ENCODE results near the gene SLC5A6.

SLC5A6 gene

DNA sequence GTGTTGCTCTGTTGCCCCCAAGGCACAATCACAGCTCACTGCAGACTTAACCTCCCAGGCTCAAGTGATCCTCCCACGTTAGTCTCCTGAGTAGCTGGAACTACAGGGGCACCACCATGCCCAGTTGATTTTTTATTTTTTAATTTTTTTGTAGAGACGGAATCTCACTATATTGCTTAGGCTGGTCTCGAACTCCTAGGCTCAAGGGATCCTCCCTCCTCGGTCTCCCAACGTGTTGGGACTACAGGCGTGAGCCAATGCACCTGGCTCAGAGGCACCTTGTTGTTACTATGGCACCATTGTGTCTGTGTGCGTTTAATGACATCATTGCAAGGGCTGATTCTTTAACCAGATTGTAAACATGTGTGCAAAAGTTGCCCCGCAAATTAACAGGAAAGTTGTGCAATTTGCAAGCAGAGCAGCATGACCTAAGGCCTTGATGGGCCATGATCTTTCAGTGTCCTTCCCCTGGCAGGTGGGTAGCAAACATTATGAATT lies 40.7 kb downstream of the SLC5A6 start:
- DNase-seq = no peak

DNA sequence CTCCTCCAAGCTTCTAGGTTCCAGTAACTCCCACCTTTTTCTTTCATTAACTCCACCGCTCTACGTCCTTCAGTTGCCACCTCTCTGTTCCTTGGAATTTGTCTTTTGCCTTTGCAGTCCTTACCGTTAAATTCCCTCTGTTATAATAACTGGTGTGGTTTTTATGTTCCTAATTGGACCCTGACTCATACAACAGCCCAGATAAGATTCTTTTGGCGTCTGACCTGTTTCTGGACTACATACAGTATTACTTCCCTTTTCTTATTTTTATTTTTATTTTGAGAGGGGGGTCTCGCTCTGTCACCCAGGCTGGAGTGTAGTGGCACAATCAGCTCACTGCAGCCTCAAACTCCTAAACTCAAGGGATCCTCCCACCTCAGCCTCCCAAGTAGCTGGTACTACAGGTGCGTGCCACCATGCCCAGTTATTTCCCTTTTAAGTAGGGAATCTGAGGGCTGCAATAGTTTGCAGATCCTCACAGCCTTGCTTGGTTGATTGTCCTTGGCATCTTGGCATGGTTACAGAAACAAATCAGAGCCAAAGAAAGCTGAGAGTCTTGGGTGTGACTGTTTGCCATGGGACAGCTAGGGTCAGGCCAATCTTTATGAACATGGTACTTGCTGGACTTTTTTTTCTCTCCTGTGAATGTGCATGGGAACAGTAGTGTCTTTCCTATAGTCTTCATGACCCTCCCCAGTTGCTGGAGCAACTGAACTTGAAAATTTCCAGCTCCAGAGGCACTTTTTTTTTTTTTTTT lies 41.3 kb downstream of the SLC5A6 start:
- peak; percentile 9 for DNase-seq

DNA sequence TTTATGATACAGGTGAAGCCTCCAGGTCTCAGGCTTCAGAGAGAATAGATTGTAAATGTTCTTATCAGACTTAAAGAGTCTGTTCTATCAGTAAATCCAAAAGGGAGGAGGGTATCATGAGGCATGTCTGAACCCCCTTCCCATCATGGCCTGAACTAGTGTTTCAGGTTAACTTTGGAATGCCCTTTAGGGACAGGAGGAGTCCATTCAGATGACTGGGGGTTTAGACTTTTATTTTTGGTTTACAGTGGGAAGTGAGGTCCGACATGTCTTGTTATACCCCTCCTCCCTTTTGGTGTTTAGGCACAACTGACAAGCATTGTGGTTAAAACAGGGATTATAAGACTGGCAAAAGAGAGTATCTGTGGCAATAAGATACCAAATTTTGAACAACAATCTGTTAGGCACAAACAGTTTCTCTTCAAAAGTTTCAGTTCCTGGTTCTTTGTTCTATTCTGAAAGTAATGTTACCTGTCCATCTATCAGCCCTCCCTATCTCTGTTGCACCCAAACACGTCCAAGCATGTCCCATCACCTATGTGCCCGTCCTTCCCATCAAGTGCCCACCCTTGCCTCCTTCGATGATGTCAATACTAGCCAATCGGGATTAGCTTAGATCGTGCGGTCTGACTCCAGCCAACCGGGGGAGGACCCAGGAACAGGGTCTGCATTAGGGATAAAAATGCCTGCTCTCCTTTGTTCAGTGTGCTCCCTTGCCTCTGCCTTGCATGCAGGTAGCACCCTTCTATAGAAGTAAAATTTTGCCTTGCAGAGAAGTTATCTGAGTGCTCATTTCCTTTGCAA lies 46.9 kb downstream of the SLC5A6 start:
- no peak for DNase-seq

DNA sequence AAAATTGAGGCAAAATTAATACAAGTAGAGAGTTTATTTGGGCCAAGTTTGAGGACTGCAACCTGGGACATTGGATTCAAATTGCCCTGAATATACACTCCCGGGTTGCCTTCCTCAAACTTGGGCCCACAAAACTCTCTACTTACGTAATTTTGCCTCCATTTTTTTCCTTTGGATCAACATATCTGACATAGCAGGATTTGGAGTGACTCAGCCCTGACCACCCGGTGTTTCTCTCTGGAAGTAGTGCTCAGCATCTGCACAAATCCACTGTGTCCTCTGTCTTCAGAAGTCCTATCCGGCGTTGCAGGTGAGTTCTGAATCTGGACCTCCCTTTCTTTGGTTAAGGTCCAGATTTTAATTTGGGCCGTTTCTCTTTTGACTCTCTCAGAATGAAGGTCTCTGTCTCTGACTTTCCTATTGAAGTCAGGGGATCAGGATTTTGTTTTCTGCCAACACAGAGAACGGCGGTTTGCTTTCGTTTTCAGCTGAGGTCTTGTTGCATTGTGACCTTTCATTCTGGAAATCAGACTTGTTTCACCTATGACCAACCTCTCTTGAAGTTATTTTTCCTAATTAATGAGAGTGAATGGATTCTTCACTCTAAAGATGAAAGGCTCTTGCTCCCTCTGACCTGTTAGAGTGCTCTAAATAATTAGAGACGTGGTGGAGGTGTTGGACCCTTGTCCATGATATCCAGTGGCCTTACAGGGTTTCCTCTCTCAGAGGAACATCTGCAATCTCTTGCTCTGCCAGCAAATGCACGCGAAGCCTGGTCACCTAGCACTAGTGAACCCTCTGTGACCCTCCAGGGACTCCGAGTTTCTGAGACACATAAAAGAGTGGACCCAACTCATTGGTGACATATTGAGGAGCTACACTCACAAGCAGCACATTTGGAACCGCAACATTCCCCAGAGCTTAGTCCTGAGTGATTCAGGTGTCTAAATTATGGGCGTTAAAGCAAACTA lies 49.6 kb downstream of the SLC5A6 start:
- DNase-seq = peak; percentile 53

DNA sequence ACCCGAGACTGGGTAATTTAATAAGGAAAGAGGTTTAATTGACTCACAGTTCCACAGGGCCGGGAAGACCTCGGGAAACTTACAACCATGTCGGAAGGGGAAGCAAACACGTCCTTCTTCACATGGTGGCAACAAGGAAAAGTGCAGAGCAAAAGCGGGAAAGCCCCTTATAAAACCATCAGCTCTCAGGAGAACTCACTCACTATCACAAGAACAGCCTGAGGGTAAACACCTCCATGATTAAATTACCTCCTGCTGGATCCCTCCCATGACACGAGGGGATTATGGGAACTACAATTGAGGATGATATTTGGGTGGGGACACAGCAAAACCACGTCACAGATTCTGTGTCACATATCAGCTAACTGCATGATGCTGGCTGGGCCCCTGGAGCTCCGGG lies 51.9 kb downstream of the SLC5A6 start:
- no peak for DNase-seq

DNA sequence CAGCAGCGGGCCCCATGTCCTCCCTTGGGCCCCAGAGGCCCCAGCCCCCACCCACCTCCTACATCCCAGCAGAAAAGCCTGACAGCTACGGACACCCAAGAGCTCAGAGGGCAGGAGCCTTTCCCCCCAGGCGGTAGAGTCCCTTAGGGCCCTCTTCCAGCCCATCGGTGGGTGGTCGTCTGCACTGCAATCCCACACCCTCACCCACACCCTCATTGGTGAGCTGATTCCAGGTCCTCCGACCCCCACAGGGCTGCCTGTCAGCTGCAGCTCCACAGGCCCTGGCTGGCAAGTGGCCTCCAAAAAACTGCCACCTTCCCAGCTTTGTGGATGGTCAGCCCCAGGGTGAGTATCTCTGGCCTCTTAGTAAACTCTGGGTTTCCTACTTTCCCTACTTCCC lies 52.8 kb downstream of the SLC5A6 start:
- no peak for DNase-seq

DNA sequence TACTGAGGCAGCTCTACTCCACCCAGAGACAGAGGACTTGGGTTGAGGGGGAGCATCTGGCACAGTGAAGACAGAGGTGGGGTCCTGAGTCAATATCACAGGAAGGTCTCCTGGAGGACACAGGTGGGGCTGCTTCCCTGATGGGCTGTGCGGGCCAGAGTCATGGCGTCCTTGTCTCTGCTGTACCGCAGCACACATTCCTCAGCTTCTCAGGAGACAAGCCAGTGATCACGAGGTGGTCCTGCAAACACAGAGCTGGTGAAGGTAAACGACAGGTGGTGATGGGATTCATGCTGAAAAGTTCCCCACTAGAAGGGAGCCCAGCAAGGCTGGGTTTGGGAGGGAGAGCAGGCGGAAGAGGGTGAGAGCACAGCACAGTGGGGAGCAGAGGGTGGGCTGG lies 53.6 kb downstream of the SLC5A6 start:
- no peak for DNase-seq

DNA sequence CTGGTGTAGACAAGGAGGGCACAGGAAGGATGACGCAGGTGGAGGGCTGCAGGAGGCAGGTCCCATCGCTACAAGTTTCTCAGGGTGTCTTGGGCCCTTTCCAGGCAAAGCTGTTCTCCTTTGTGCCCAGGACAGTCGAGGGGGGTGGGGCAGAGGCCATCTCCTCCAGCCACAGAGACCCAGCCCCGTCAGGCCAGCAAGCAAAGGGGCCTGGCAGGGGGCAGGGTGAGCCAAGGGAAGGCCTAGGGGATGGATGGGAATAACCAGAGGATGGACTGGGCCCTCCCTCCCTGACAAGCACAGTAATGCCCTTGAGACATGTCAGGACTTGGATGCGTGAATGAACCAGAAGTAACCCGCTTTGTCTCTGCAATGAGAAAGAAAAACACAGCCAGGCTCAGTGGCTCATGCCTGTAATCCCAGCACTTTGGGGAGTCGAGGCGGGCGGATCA lies 57.0 kb downstream of the SLC5A6 start:
- no peak for DNase-seq

DNA sequence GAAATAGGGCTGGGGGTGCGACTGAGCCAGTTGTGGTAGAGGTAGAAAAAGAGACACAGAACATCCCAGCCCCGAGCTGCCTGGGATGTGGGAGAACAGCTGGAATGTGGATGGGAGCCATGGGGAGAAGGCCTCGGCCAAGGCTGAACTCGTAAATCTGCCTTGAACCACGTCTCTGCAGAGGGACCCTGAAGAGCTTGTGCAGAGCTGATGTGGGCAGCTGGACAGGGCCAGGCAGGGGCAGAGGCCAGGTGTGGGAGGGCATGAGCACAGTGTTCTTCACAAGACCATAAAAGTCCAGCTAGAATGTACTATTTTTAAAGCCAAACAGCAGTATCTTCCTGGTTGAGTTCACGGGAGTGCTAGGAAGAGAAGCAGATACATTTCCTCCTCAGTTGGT lies 57.6 kb downstream of the SLC5A6 start:
- no peak for DNase-seq

DNA sequence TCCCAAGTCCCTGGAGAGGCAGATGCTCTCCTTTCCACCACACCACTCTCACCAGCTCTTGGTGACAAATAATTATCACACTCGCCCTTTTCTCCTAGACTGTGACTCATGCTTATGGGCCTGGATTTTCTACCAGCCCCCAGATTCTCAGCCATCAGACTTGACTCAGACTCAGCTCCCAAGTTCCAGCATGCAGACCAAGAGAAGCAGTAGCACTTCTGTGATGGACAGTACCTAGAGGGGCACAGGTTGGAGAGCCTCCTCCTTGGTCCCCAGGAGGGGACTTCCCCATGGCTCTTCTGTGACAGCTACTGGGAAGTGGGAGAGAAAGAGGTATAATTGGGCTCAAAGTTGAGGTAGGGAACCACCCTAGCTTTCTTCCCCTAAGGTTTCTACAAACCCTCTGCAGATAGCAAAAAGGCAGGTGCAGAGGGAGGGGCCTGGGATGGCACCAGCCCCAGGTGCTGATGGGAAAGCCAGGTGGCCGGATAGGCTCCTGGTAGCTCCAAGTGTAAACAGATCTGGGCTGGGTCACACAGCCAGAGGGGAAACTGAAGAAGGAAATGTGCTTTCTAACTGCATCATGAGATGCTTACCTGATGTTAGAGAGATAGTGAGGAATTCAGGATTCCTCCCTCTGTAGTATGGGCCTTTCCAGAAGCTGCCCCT lies 59.1 kb downstream of the SLC5A6 start:
- peak; percentile 58 for DNase-seq

DNA sequence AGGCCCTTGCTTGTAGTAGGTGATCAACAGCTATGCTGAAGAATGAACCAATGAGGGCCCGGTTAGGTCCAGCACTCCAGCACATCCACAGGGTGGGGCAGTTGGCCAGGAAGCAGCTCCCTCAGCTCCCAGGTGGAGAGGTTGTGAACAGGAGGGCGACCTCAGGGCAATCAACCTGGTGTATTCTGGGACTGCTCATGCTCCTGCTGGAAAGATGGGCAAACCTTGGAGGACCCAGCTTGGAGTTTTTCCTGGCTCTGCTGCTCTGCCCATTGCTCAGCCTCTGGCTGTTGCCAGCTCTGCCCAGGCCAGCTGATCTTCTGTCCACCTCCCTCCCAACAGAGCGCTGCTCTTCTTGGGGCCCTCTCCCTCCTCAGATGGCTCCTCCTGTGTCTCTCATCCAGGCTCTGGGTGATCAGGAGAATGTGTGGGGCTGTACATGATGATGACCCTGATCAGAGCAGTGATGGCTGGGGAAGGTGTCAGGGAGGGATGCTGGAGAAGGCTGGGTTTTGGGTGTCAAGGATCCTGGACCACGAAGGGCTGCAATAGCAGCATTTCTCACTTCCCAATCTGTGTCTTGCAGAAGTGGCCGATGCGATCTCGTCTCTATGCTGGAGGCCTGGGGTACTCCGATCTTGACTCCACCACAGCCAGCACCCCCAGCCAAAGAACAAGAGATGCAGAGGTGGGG lies 59.8 kb downstream of the SLC5A6 start:
- DNase-seq = no peak

DNA sequence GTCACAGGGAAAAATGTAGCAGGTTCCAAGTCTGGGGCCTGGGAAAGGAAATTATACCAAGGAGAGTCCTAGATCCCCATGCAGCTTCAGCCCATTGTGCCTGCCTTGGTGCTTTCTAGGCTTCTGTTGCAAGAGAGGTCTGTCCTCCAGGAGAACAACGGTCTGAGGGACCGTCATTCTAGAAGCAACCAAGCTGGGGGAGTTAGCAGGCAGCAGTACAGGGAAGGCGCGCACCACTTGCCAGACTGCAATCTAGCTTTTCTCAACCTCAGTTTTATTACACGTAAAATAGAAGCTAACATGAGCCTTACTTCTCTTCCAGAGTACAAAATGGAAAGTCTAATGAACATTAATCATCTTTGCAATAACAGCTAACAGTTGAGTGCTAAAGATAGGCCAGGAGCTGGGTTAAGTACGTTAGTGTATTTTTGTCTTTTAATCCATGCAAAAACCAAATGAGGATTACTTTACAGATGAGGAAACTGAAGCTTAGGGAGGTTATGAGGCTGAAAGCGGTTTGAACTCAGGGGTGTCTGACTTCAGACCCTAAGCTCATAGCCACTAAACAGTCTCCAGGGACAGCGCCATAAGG lies 61.3 kb downstream of the SLC5A6 start:
- DNase-seq = no peak

All from fibroblast of skin of back (primary cell).